HCT116 (cell line): Measurements from ENCODE around the gene NAXE. TPM values are rescaled to one million over a fixed set of nuclear protein-coding genes. Genes with fewer than 3 reads are reported as not detected.

Experiments
- ATAC-seq: fragments of 200-7000 bp; cut with Tn5 transposase; 2 replicates; pipeline ENCODE4 v1.9.1; 2020; ENCODE audit warnings: mild to moderate bottlenecking, moderate library complexity
- BruUV-seq: library from RNA; stranded (reverse); fragments of 400-500 nt; replicated peaks from 2 replicates; lab custom pipeline; 2021; lab: Mats Ljungman, UMichigan
- CTCF ChIA-PET: fragments of 300-600 bp; sonication (Branson Sonifier 250); formaldehyde crosslinking; loops from one replicate; lab custom pipeline; 2021; ENCODE audit warnings: antibody characterized with exemption; lab: Charles Lee
- POLR2A ChIA-PET: fragments of 300-600, 350-600 bp; sonication (Branson Sonifier 250); formaldehyde crosslinking; loops from one replicate; lab custom pipeline; 2021; ENCODE audit warnings: antibody characterized with exemption; lab: Charles Lee
- RAD21 ChIA-PET, 2 experiments: fragments of 300-600 bp; sonication (Branson Sonifier 250); formaldehyde crosslinking; loops; one replicate each; lab custom pipeline; 2023; ENCODE audit warnings: low total read pairs in 2 of 2; ENCODE audit not compliant: uncharacterized antibody in 2 of 2, unreplicated experiment in 2 of 2, low non-redundant PET in 1 of 2; lab: Charles Lee
- DNase-seq: peaks from one replicate; pipeline ENCODE4 v3.0.0-alpha.2; 2010; ENCODE audit warnings: low read depth, low spot score
- H2AFZ ChIP-seq: fragments of 200-600 bp; shearing (Covaris generic), sonication (generic); 2 replicates; pipeline ENCODE4 v1.6.1; 2017; ENCODE audit warnings: low read depth, mixed run types, mixed read lengths, antibody characterized with exemption, low read length; ENCODE audit not compliant: poor library complexity, severe bottlenecking
- H3K27ac ChIP-seq: 2 replicates; pipeline ENCODE4 v1.5.1; 2012; ENCODE audit warnings: low read depth, low read length
- H3K27me3 ChIP-seq: fragments of 200-600 bp; sonication (generic); 2 replicates; pipeline ENCODE4 v1.6.1; 2016; ENCODE audit warnings: mixed run types, low read length, mixed read lengths; ENCODE audit not compliant: insufficient read depth
- H3K36me3 ChIP-seq, 2 experiments: fragments of 200-500 bp in 1 of 2; fragments of 200-600 bp in 1 of 2; sonication (Bioruptor generic) in 1 of 2; sonication (generic) in 1 of 2; 2 replicates each; pipeline versions ENCODE4 v1.5.1 to v1.6.1; 2014 to 2016; ENCODE audit warnings: low read length in 2 of 2, inconsistent platforms in 1 of 2, mixed read lengths in 1 of 2, mixed run types in 1 of 2; ENCODE audit not compliant: insufficient read depth in 2 of 2, control insufficient read depth in 1 of 2
- H3K4me1 ChIP-seq, 2 experiments: fragments of 200-600 bp in 1 of 2; sonication (generic) in 1 of 2; 2 replicates each; pipeline versions ENCODE4 v1.5.1 to v1.6.1; 2012 to 2017; ENCODE audit warnings: low read length in 2 of 2, inconsistent platforms in 1 of 2, mild to moderate bottlenecking in 1 of 2, mixed read lengths in 1 of 2, mixed run types in 1 of 2, moderate library complexity in 1 of 2; ENCODE audit not compliant: insufficient read depth in 2 of 2, control insufficient read depth in 1 of 2
- H3K4me2 ChIP-seq: fragments of 200-600 bp; sonication (generic); 2 replicates; pipeline ENCODE4 v1.6.1; 2017; ENCODE audit warnings: mixed run types, low read length, mixed read lengths
- H3K4me3 ChIP-seq, 2 experiments: fragments of 200-600 bp in 1 of 2; sonication (generic) in 1 of 2; replicated peaks in 1 of 2; 2 replicates each; pipeline ENCODE4 v1.5.1; 2011 to 2016; ENCODE audit warnings: low read length in 2 of 2, control low read depth in 1 of 2, low read depth in 1 of 2, mild to moderate bottlenecking in 1 of 2, mixed read lengths in 1 of 2, mixed run types in 1 of 2
- H3K79me2 ChIP-seq: fragments of 200-600 bp; sonication (generic); 2 replicates; pipeline ENCODE4 v1.6.1; 2017; ENCODE audit warnings: mild to moderate bottlenecking, mixed run types, low read length, moderate library complexity, mixed read lengths; ENCODE audit not compliant: insufficient read depth
- H3K9ac ChIP-seq: fragments of 200-600 bp; sonication (generic); 2 replicates; pipeline ENCODE4 v1.6.1; 2016; ENCODE audit warnings: low read length, mixed read lengths
- H3K9me2 ChIP-seq: fragments of 200-600 bp; sonication (generic), shearing (Covaris generic); 2 replicates; pipeline ENCODE4 v1.6.1; 2017; ENCODE audit warnings: mixed run types, mild to moderate bottlenecking, moderate library complexity; ENCODE audit not compliant: insufficient read depth
- H3K9me3 ChIP-seq, 2 experiments: fragments of 200-500 bp in 1 of 2; fragments of 200-600 bp in 1 of 2; sonication (Bioruptor generic) in 1 of 2; sonication (generic) in 1 of 2; 2 replicates each; pipeline ENCODE4 v1.6.1; 2014 to 2017; ENCODE audit warnings: low read length in 2 of 2, mixed read lengths in 2 of 2, inconsistent platforms in 1 of 2, low read depth in 1 of 2, mild to moderate bottlenecking in 1 of 2, mixed run types in 1 of 2, moderate library complexity in 1 of 2; ENCODE audit not compliant: control insufficient read depth in 1 of 2, insufficient read depth in 1 of 2
- H4K20me1 ChIP-seq: fragments of 200-600 bp; sonication (generic), shearing (Covaris generic); 2 replicates; pipeline ENCODE4 v1.6.1; 2017; ENCODE audit warnings: mixed run types, mild to moderate bottlenecking, moderate library complexity; ENCODE audit not compliant: insufficient read depth
- ATF3 ChIP-seq: IDR thresholded peaks from 2 replicates; pipeline ENCODE4 v1.6.1; 2012
- FOSL1 ChIP-seq: IDR thresholded peaks from 2 replicates; pipeline ENCODE4 v1.6.1; 2012; ENCODE audit warnings: low read depth
- POLR2AphosphoS5 ChIP-seq: IDR thresholded peaks from 2 replicates; pipeline ENCODE4 v1.6.1; 2011; ENCODE audit warnings: mild to moderate bottlenecking, low read depth, low read length, moderate library complexity
- SP1 ChIP-seq: IDR thresholded peaks from 2 replicates; pipeline ENCODE4 v1.6.1; 2012; ENCODE audit warnings: low read depth
- TCF7L2 ChIP-seq: IDR thresholded peaks from 2 replicates; pipeline ENCODE4 v1.7.0; 2011; ENCODE audit warnings: borderline replicate concordance, inconsistent platforms; ENCODE audit not compliant: insufficient read depth, insufficient read length; ENCODE audit errors: extremely low read depth
- YY1 ChIP-seq: IDR thresholded peaks from 2 replicates; pipeline ENCODE4 v1.6.1; 2011; ENCODE audit warnings: low read length, low read depth, moderate library complexity, mild to moderate bottlenecking; ENCODE audit not compliant: insufficient replicate concordance; ENCODE audit errors: extremely low read depth
- intact Hi-C: fragments of 100-400 bp; cut with micrococcal nuclease; formaldehyde crosslinking; loops from 2 replicates; pipeline ENCODE4 v1.10.0; 2022
- total RNA-seq: library from RNA; stranded (reverse); gene quantifications from one replicate; pipeline ENCODE4 v1.2.1, GENCODE V29; 2021; ENCODE audit not compliant: unreplicated experiment

The NAXE gene
- total RNA-seq, 1 experiment from 2014 or later = 139 TPM

GRCh38 chr1:156601122-156601830, 9.7 kb downstream of the NAXE start, which contains the start of gene GPATCH4 (continued):
- TF ChIP-seq YY1 (peak; percentile 99), ATF3 (no peak), SP1 (peak; percentile 34; the same call in 1 of the 2 replicates)

GRCh38 chr1:156601892-156602291, 10.3 kb downstream of the NAXE start:
- peak; percentile 46 for ATAC-seq

More at GRCh38 chr1:156601892-156602291, 10.3 kb downstream of the NAXE start:
- ChIA-PET CTCF (interaction anchor here (0.8 to 1.7 kb wide), 5 partner anchors 9 to 295 kb away, joined by 3 to 7 read pairs (median 4); partner anchors contain the start of genes NAXE and PRCC), RAD21 (no interaction called here), POLR2A (interaction anchor here (0.8 to 1.4 kb wide), 2 partner anchors 15 to 17 kb away, joined by 3 read pairs; partner anchors contain the start of gene HAPLN2)
- Histone ChIP-seq H3K9ac (peak overlapping the region; percentile 97), H3K4me3 (peak overlapping the region; percentile 70 to 88), H3K4me2 (peak overlapping the region; percentile 87), H3K4me1 (peaks cover 11 to 29% of the 10 kb centered on the region in 2 experiments), H3K79me2 (peaks cover 54% of the 10 kb centered on the region), H3K36me3 (peaks cover 10 to 23% of the 10 kb centered on the region in 2 experiments; a peak in 3 of 4 replicates), H2AFZ (peak overlapping the region; percentile 60), H3K27me3 (no peaks in the 10 kb centered on the region), H4K20me1 (no peaks in the 10 kb centered on the region), H3K27ac (peak overlapping the region; percentile 75), H3K9me3 (no peaks in the 10 kb centered on the region), H3K9me2 (no peaks in the 10 kb centered on the region)
- BruUV-seq = no TSS peak
- TF ChIP-seq FOSL1 (no peak), TCF7L2 (peak; percentile 50), POLR2AphosphoS5 (no peak)
- no peak for DNase-seq
- intact Hi-C loops = loop anchor here (1.0 kb wide), 1 partner anchor 146 kb away; no protein-coding TSS in a partner anchor
